Measurements from ENCODE around the gene HMCN1. TPM values are rescaled to one million over a fixed set of nuclear protein-coding genes. Genes with fewer than 3 reads are reported as not detected.
A peak's percentile ranks its signal among the peaks of the same experiment; 100 is the strongest.

Gene HMCN1
- total RNA-seq, 2 donors from 2014 or later: 10.6 to 17.3 TPM

- no peak for DNase-seq (ENCODE audit: low spot score)
- intact Hi-C loops (cut with DNase I): no loop called here
Observed at GRCh38 chr1:185974367-185975170, 240.4 kb downstream of the HMCN1 start.

- intact Hi-C loops (cut with DNase I): no loop called here
- DNase-seq (ENCODE audit: low spot score): no peak
Observed at GRCh38 chr1:185980891-185981290, 246.7 kb downstream of the HMCN1 start.

- DNase-seq (ENCODE audit: low spot score): no peak
- intact Hi-C loops (cut with DNase I): no loop called here
Observed at GRCh38 chr1:185984113-185984836, 250.1 kb downstream of the HMCN1 start.

GRCh38 chr1:185987611-185988321, 253.6 kb downstream of the HMCN1 start:
- intact Hi-C loops (cut with DNase I): no loop called here
- DNase-seq (ENCODE audit: low spot score): no peak

- no peak for DNase-seq (ENCODE audit: low spot score)
- intact Hi-C loops (cut with DNase I): no loop called here
Observed at GRCh38 chr1:185990565-185990964, 256.4 kb downstream of the HMCN1 start.

GRCh38 chr1:185991266-185991665, 257.1 kb downstream of the HMCN1 start:
- intact Hi-C loops (cut with DNase I): no loop called here
- DNase-seq (ENCODE audit: low spot score): no peak

GRCh38 chr1:185996211-185996610, 262.0 kb downstream of the HMCN1 start:
- DNase-seq (ENCODE audit: low spot score): peak; percentile 89
- intact Hi-C loops (cut with DNase I): no loop called here

GRCh38 chr1:185998391-185998790, 264.2 kb downstream of the HMCN1 start:
- intact Hi-C loops (cut with DNase I): no loop called here
- no peak for DNase-seq (ENCODE audit: low spot score)

- intact Hi-C loops (cut with DNase I): no loop called here
- DNase-seq (ENCODE audit: low spot score): no peak
Observed at GRCh38 chr1:186002406-186002805, 268.2 kb downstream of the HMCN1 start.

GRCh38 chr1:186009039-186009737, 275.0 kb downstream of the HMCN1 start:
- DNase-seq (ENCODE audit: low spot score): no peak
- intact Hi-C loops (cut with DNase I): no loop called here

GRCh38 chr1:186014370-186015037, 280.3 kb downstream of the HMCN1 start:
- no peak for DNase-seq (ENCODE audit: low spot score)

GRCh38 chr1:186016856-186017255, 282.7 kb downstream of the HMCN1 start:
- intact Hi-C loops (cut with DNase I): no loop called here
- no peak for DNase-seq (ENCODE audit: low spot score)

More at GRCh38 chr1:186014370-186015037, 280.3 kb downstream of the HMCN1 start:
- intact Hi-C loops (cut with DNase I): no loop called here

GRCh38 chr1:186022184-186022583, 288.0 kb downstream of the HMCN1 start:
- intact Hi-C loops (cut with DNase I): no loop called here
- no peak for DNase-seq (ENCODE audit: low spot score)

GRCh38 chr1:186026946-186027345, 292.8 kb downstream of the HMCN1 start:
- intact Hi-C loops (cut with DNase I): no loop called here
- no peak for DNase-seq (ENCODE audit: low spot score)

GRCh38 chr1:186027621-186028020, 293.4 kb downstream of the HMCN1 start:
- DNase-seq (ENCODE audit: low spot score): no peak
- intact Hi-C loops (cut with DNase I): no loop called here

GRCh38 chr1:186030453-186030852, 296.3 kb downstream of the HMCN1 start:
- intact Hi-C loops (cut with DNase I): no loop called here
- no peak for DNase-seq (ENCODE audit: low spot score)

- intact Hi-C loops (cut with DNase I): no loop called here
- no peak for DNase-seq (ENCODE audit: low spot score)
Observed at GRCh38 chr1:186033847-186034271, 299.7 kb downstream of the HMCN1 start.

- no peak for DNase-seq (ENCODE audit: low spot score)
- intact Hi-C loops (cut with DNase I): no loop called here
Observed at GRCh38 chr1:186042230-186042629, 308.0 kb downstream of the HMCN1 start.

GRCh38 chr1:186043296-186043695, 309.1 kb downstream of the HMCN1 start:
- intact Hi-C loops (cut with DNase I): no loop called here
- no peak for DNase-seq (ENCODE audit: low spot score)
